ENCODE results near the gene SEL1L.
"Not testable (repeated sequence)": the region's sequence is repeated elsewhere in the genome, so short reads cannot be mapped to it uniquely, and the experiment has no call there.

The SEL1L gene

DNA sequence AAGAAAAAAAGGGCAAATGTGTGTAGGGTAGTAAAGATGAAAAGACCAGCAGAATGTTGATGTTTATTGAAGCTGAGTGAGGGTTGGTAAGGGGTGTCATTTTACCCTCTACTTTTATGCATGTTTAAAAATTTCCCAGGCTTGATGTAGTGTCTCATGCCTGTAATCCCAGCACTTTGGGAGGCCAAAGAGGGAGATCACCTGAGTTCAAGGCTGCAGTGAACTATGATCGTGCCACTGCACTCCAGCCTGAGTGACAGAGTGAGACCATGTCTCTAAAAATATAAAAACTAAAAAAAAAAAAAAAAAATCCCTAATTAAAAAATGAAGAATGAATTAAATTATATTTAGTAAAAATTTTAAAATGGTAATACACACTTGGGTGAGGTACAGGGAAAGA, 8.5 kb downstream of the SEL1L start:
- no peak for DNase-seq (ENCODE audit: low spot score)

DNA sequence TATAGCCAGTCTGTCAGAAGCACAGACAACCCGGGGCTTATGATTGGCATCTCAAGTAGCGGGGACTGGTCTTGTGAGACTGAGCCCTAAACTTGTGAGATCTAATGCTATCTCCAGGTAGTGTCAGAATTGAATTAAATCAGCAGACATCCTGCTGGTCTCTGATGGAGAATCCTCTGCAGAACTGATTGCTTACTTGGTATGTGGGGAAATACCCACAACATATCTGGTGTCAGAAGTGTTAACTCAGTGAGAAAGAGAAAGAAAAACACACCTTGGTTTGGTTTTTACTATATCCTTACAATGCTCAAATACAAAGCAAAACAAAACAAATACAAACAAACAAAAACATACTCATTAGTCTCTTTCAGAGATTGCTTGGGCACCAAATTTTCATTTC, 10.0 kb downstream of the SEL1L start:
- no peak for DNase-seq (ENCODE audit: low spot score)

DNA sequence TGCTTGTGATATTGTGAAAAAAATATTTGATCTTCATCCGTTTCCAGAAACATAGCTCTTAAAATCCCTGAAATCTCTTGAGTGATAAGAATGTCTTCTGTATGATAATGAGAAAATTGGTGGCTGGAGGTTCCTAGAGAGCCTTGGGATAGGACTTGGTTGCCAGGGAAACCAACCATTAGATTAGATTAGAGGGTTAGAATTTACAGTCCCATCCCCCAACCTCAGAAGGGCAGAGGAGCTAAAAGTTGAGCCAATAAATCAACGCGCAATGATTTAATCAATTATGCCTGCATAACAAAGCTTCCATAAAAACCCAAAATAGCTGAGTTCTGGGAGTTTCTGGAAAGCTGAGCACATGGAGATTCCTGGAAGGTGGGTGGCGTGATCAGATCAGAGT, 10.6 kb downstream of the SEL1L start:
- DNase-seq (ENCODE audit: low spot score) = no peak

DNA sequence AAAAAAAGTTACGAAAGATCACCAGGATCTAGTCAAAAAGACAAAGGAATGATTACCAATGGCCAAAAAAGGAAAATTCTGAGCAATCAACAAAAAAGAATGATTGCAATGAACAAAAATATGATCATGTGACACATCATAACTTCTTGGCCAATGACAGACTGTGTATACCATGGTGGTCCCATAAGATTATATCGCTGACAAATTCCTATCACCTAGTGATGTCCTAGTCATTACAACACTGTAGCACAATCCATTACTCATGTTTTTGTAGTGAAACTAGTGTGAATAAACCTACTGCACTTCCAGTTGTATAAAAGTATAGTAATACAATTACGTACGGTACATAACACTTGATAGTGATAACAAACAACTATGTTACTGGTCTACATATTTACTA, 12.3 kb downstream of the SEL1L start:
- no peak for DNase-seq (ENCODE audit: low spot score)

DNA sequence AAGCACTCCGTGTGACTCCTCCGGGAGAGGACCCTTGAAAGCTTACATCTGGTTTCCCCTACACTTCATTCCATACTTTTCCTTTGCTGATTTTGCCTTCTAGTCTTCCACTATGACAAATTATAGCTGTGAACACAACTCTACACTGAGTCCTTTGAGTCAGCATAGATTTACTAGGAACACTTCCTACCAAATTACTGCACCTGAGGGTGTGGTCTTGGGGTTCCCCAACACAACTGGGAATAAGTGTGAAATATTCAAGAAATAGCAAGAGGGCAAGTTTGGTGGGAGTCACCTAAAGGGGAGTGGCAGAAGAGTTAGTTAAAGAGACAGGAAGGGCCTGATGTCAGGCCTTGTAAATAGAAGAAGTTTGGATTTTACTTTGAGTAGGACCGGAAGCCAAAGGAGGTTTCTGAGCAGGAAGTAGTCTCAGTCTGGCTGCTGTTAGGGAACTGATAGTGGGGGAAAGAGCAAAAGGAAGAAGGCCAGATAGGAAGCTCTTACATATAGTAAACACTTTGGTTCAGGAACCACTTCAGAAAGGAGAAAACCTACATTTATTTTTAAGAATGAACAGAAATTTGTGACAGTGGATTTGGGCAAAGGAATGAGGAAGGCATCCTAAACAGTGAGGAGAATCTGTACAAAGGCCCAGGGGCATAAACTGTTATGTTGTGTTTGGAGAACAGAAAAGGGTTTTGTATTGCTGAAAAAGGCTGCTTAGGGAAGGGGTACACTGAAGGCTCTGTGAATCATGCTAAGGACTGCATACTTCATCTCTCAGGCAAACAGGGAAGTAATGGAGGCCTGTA, 14.2 kb downstream of the SEL1L start:
- DNase-seq (ENCODE audit: low spot score) = peak; percentile 72

DNA sequence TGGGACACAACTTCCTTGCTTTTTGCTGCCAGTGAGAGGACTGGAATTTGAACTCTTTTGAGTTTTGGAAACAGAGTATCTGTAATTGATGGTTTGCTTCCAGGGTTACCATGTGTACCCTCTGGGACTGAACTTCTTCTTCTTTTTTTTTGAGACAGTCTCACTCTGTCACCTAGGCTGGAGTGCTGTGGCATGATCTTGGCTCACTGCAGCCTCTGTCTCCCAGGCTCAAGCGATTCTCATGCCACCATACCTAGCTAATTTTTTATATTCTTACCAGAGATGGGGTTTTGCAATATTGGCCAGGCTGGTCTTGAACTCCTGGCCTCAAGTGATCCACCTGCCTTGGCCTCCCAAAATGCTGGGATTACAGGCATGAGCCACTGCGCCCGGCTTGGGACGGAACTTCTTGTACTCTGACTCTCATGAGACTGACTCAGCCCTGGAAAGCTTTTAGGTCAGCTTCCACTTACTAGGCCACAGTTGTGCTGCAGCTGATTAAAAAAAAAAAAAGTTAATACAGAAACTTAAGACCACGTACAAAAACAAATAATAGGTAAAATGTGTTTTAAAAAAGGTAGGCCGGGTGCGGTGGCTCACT, 15.8 kb downstream of the SEL1L start:
- no peak for DNase-seq (ENCODE audit: low spot score)

DNA sequence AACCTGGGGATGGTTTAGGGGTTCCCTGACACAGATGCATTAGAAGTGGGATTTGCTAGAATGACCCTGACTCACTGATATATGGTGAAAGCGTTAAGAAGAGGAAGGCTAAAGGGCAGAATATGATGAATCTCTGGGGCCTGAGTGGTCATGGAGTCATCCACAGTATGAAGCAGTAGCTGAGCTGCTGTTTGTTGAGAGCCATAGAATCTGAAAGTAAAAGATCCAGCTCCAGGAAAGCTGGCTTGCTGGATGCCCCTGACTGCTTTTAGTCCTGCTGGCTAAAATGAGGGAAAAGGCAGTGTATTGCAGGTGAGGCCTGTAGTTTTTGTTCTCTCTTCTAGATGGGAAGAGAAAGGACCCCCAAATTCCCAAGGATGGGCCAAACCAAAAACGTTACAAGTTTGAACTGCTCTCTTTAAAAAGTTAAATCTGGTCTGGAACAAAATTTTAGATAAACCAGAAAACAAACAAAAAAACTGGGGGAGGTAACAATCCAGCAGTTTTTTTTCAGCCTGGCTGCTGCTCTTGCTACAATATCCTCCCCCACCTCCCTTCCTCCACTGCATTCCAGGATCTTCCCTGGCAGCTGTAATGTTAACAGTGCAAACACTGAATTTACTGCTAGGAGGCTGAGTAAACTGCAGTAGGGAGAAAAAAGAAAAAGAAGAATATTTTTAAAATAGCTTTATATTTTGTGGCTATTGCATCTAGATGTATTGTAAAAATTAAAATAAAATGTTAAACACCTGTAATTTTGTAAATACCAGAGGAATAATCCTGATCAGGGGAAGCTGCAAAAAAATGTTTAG, 16.5 kb downstream of the SEL1L start:
- DNase-seq (ENCODE audit: low spot score) = peak; percentile 53

GRCh38 chr14:81515927-81516326, 17.7 kb downstream of the SEL1L start:
- DNase-seq (ENCODE audit: low spot score) = not testable (repeated sequence)

- DNase-seq (ENCODE audit: low spot score) = not testable (repeated sequence)
These were observed 20.8 kb downstream of the SEL1L start for GRCh38 chr14:81512826-81513225.

DNA sequence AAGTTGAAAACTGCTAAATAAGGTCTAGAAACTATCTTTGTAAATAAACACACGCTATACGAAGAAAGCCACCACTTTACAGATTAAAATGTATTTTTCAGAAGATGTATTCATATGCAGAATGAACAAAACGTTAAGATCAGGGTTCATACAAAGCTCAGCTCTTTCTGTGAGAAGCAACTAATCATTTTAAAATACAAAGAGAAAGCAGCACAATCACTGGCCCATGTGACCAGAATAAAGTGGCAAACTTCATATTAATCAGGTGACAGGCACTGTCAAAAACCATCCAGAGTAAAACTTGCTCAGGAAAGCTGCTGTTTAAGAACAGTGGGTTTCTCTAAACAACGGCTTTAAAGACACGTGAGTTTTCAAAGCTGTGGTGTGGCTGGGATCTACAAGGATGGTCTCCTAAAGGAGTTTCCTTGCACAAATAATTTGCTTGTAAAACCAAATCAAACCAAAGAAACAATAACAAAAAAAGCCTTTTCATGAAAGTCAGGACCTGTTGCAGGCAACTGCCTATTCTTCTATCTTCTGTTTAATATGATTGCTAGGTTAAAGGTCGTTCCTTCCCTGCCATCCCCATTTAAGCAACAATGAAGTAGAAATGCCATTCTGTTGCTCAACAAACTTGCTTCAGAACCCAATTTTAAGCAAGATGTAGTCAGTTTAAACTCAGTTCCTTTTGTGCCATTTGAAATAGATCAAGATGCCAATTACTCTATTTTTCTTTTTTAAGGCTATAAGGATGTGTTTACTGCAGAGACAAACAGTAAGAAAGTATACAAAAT, 22.3 kb downstream of the SEL1L start:
- DNase-seq (ENCODE audit: low spot score) = no peak

- DNase-seq (ENCODE audit: low spot score) = no peak
These were observed 23.7 kb downstream of the SEL1L start for GRCh38 chr14:81509838-81510452.

DNA sequence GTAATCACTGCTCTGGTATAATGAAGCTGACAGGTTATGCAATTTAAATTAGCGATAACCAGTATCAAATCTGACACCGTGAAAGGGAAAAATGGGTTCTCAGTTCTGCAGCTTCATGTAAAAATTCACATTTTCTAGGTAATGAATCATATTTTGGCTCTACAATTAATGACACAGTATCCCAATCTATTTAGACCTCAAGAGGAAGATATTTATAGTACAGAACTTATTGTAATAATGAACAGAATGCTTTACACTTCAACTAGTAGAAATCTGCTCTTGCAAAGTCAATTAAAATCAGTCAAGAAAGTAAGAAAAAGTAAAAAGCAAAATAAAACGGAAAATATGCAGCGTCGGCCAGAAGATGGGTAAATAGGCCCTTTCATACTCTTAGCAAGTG, 24.3 kb downstream of the SEL1L start:
- DNase-seq (ENCODE audit: low spot score) = no peak

GRCh38 chr14:81506487-81506886, 27.2 kb downstream of the SEL1L start:
- DNase-seq (ENCODE audit: low spot score) = no peak

GRCh38 chr14:81504864-81505263, 28.8 kb downstream of the SEL1L start:
- DNase-seq (ENCODE audit: low spot score) = no peak

- no peak for DNase-seq (ENCODE audit: low spot score)
These were observed 47.9 kb downstream of the SEL1L start for GRCh38 chr14:81485781-81486180.

GRCh38 chr14:81485372-81485771, 48.3 kb downstream of the SEL1L start:
- no peak for DNase-seq (ENCODE audit: low spot score)

GRCh38 chr14:81484120-81484519, 49.5 kb downstream of the SEL1L start:
- no peak for DNase-seq (ENCODE audit: low spot score)

DNA sequence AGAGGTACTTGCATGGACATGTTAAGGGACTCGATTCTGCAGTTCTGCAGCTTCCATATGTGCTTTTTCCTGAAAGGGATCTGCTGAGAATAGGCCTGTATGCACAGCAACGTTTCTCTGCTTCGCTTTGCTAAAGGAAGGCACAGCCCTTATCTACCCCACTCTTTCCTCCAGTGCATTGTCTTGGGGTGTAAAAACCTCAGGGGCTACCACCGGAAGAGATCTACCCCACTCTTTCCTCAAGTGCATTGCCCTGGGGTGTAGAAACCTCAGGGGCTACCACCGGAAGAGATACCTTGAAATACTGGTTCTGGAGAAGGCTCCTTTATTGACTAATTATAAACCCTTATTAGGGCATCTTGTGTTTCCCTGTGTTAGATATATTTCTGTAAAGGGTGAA, 52.9 kb downstream of the SEL1L start:
- no peak for DNase-seq (ENCODE audit: low spot score)

- DNase-seq (ENCODE audit: low spot score) = no peak
These were observed 55.2 kb downstream of the SEL1L start for GRCh38 chr14:81478446-81478845.

- DNase-seq (ENCODE audit: low spot score) = no peak
These were observed 56.8 kb downstream of the SEL1L start for GRCh38 chr14:81476816-81477215.

DNA sequence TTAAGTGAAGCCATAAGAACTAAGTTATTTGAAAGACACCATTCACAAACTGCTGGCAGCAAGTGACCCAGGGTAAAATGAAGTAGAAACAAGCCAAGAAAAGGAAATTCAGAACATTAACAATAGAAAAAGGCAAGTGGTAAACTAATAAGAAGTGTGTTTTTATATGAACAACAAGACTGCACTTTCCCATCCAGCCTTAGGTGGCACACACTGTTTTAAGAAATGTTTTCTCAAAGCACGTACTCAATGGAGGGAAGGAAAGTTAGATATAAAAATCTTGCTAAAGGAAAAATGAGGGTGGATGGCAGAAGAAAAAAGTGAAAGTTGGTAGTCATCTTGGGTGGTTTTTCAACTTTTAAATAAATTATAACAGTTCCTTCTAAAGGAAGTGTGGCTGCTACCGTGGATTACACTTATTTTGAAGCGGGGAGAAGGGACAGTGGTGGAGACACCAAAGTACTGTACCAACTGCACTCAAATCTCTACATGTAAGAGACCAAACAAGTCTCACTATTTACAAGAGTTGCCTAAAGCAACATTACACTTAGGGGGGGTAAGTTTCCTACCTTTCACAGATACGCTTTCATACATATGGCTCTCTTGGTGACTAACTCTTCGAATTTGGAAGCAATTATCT, 58.8 kb downstream of the SEL1L start:
- DNase-seq (ENCODE audit: low spot score) = no peak
